ENCODE results near the gene MOV10. TPM values are rescaled to one million over a fixed set of nuclear protein-coding genes. Genes with fewer than 3 reads are reported as not detected.

The MOV10 gene
- total and polyA plus RNA-seq, 10 of the 15 experiments (the other 5 are each of a cell fraction or from before 2014, with no cell fraction given) = 21.0 to 80.3 (median 49.8) TPM

DNA sequence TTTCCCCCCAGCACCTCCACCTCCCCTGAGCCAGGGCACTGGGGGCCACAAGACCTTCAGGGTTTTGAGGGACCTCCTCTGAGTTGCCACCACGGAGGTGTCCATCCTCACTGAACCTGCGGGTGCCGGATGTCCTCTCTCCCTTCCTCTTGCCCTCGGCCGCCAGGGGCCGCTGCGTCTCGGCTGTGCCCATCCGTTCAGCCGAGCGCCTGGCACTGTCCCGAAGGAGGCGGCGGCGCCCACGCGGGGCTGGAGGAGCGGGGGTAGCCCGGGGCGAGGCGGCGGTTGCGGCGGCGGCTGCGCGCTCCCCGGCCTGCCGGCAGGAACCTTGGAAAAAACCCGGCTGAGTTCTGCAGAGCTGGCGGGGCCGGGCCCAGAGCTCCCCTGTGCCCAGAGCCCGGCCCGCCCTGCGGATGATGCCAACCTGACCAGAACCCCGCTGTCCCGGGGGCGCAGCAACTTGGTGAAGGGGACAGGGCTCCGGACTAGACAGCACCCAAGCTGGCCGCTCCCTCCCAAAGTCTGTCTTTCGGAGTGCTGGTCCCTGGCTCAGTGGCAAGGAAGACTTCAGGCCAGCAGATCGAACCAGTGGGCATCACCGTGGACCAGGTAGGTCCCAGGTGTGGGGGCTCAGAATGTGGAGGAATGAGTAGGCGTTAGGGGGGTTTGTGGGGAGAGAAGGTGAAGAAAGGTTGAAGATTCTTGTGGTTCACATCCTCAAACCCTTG is 44.4 kb downstream of the MOV10 start (continued):
- TF ChIP-seq, protein P1, sequence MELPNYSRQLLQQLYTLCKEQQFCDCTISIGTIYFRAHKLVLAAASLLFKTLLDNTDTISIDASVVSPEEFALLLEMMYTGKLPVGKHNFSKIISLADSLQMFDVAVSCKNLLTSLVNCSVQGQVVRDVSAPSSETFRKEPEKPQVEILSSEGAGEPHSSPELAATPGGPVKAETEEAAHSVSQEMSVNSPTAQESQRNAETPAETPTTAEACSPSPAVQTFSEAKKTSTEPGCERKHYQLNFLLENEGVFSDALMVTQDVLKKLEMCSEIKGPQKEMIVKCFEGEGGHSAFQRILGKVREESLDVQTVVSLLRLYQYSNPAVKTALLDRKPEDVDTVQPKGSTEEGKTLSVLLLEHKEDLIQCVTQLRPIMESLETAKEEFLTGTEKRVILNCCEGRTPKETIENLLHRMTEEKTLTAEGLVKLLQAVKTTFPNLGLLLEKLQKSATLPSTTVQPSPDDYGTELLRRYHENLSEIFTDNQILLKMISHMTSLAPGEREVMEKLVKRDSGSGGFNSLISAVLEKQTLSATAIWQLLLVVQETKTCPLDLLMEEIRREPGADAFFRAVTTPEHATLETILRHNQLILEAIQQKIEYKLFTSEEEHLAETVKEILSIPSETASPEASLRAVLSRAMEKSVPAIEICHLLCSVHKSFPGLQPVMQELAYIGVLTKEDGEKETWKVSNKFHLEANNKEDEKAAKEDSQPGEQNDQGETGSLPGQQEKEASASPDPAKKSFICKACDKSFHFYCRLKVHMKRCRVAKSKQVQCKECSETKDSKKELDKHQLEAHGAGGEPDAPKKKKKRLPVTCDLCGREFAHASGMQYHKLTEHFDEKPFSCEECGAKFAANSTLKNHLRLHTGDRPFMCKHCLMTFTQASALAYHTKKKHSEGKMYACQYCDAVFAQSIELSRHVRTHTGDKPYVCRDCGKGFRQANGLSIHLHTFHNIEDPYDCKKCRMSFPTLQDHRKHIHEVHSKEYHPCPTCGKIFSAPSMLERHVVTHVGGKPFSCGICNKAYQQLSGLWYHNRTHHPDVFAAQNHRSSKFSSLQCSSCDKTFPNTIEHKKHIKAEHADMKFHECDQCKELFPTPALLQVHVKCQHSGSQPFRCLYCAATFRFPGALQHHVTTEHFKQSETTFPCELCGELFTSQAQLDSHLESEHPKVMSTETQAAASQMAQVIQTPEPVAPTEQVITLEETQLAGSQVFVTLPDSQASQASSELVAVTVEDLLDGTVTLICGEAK (IDR thresholded peaks at IDR 0.05; ENCODE audit: borderline replicate concordance) = no peak
- TF ChIP-seq IRF4 (IDR thresholded peaks at IDR 0.05; ENCODE audit: low read depth, low read length) (0 out of 2 replicates have a peak, but pooled peaks have one; percentile 20), TCF3 (IDR thresholded peaks at IDR 0.05; ENCODE audit: borderline replicate concordance, insufficient read depth, low read depth, low read length) (no peak), YY1 (IDR thresholded peaks at IDR 0.05; ENCODE audit: low read depth, low read length) (peak; percentile 49), RAD21 (IDR thresholded peaks at IDR 0.05; ENCODE audit: insufficient read depth, low read depth, low read length) (peak; percentile 59), BRCA1 (IDR thresholded peaks at IDR 0.05; ENCODE audit: low read depth, low read length) (no peak), LARP7 (IDR thresholded peaks at IDR 0.05) (peak; percentile 56; the same call in 1 of the 2 replicates)
- TF ChIP-seq, protein P2, sequence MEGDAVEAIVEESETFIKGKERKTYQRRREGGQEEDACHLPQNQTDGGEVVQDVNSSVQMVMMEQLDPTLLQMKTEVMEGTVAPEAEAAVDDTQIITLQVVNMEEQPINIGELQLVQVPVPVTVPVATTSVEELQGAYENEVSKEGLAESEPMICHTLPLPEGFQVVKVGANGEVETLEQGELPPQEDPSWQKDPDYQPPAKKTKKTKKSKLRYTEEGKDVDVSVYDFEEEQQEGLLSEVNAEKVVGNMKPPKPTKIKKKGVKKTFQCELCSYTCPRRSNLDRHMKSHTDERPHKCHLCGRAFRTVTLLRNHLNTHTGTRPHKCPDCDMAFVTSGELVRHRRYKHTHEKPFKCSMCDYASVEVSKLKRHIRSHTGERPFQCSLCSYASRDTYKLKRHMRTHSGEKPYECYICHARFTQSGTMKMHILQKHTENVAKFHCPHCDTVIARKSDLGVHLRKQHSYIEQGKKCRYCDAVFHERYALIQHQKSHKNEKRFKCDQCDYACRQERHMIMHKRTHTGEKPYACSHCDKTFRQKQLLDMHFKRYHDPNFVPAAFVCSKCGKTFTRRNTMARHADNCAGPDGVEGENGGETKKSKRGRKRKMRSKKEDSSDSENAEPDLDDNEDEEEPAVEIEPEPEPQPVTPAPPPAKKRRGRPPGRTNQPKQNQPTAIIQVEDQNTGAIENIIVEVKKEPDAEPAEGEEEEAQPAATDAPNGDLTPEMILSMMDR (IDR thresholded peaks at IDR 0.05 in 2 of 3, conservative IDR thresholded peaks at IDR 0.05 in 1 of 3; ENCODE audit: control insufficient read depth in 2 of 3, extremely low read depth in 1 of 3, insufficient read depth in 1 of 3, low read depth in 3 of 3, low read length in 3 of 3) = peak; percentile 78 to 95 (median 81)
- TF ChIP-seq, protein P3, sequence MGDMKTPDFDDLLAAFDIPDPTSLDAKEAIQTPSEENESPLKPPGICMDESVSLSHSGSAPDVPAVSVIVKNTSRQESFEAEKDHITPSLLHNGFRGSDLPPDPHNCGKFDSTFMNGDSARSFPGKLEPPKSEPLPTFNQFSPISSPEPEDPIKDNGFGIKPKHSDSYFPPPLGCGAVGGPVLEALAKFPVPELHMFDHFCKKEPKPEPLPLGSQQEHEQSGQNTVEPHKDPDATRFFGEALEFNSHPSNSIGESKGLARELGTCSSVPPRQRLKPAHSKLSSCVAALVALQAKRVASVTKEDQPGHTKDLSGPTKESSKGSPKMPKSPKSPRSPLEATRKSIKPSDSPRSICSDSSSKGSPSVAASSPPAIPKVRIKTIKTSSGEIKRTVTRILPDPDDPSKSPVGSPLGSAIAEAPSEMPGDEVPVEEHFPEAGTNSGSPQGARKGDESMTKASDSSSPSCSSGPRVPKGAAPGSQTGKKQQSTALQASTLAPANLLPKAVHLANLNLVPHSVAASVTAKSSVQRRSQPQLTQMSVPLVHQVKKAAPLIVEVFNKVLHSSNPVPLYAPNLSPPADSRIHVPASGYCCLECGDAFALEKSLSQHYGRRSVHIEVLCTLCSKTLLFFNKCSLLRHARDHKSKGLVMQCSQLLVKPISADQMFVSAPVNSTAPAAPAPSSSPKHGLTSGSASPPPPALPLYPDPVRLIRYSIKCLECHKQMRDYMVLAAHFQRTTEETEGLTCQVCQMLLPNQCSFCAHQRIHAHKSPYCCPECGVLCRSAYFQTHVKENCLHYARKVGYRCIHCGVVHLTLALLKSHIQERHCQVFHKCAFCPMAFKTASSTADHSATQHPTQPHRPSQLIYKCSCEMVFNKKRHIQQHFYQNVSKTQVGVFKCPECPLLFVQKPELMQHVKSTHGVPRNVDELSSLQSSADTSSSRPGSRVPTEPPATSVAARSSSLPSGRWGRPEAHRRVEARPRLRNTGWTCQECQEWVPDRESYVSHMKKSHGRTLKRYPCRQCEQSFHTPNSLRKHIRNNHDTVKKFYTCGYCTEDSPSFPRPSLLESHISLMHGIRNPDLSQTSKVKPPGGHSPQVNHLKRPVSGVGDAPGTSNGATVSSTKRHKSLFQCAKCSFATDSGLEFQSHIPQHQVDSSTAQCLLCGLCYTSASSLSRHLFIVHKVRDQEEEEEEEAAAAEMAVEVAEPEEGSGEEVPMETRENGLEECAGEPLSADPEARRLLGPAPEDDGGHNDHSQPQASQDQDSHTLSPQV (IDR thresholded peaks at IDR 0.05) = 0 out of 2 replicates have a peak, but pooled peaks have one; percentile 22
- TF ChIP-seq, protein P4, sequence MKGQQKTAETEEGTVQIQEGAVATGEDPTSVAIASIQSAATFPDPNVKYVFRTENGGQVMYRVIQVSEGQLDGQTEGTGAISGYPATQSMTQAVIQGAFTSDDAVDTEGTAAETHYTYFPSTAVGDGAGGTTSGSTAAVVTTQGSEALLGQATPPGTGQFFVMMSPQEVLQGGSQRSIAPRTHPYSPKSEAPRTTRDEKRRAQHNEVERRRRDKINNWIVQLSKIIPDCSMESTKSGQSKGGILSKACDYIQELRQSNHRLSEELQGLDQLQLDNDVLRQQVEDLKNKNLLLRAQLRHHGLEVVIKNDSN (IDR thresholded peaks at IDR 0.05; ENCODE audit: borderline replicate concordance, extremely low read length, insufficient read depth, low read depth, low read length) = no peak

All from GM12878 (cell line).